ENCODE results near the gene THBS2.

THBS2 gene

GRCh38 chr6:169229615-169230321 is 23.9 kb downstream of the THBS2 start:
- no peak overlapping the region for H3K27ac ChIP-seq (ENCODE audit: low read length)
- no peak overlapping the region for H3K4me3 ChIP-seq (ENCODE audit: low read length)
- no peak for DNase-seq
- no peaks in the 10 kb centered on the region for H3K79me2 ChIP-seq (ENCODE audit: low read length)
- no peak for TF ChIP-seq EZH2phosphoT487 (IDR thresholded peaks at IDR 0.05; ENCODE audit: low read length)
- TF ChIP-seq EZH2 (optimal IDR thresholded peaks at IDR 0.05; ENCODE audit: low read depth, low read length), result no peak
- TF ChIP-seq, protein P1, sequence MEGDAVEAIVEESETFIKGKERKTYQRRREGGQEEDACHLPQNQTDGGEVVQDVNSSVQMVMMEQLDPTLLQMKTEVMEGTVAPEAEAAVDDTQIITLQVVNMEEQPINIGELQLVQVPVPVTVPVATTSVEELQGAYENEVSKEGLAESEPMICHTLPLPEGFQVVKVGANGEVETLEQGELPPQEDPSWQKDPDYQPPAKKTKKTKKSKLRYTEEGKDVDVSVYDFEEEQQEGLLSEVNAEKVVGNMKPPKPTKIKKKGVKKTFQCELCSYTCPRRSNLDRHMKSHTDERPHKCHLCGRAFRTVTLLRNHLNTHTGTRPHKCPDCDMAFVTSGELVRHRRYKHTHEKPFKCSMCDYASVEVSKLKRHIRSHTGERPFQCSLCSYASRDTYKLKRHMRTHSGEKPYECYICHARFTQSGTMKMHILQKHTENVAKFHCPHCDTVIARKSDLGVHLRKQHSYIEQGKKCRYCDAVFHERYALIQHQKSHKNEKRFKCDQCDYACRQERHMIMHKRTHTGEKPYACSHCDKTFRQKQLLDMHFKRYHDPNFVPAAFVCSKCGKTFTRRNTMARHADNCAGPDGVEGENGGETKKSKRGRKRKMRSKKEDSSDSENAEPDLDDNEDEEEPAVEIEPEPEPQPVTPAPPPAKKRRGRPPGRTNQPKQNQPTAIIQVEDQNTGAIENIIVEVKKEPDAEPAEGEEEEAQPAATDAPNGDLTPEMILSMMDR (IDR thresholded peaks at IDR 0.05; ENCODE audit: low read length), result no peak
- no peaks in the 10 kb centered on the region for H3K9me2 ChIP-seq (replicated peaks; ENCODE audit: insufficient read depth, low read length)
- H3K4me1 ChIP-seq (ENCODE audit: low read length), result no peaks in the 10 kb centered on the region
- no peaks in the 10 kb centered on the region for H4K20me1 ChIP-seq (ENCODE audit: insufficient read depth, low read length)
- H3F3A ChIP-seq (ENCODE audit: insufficient read depth, low read length), result no peaks in the 10 kb centered on the region
- H3K27me3 ChIP-seq (replicated peaks; ENCODE audit: insufficient read depth, low read length), result no peaks in the 10 kb centered on the region
- no peak overlapping the region for H2AFZ ChIP-seq (ENCODE audit: low read length)
- H3K9ac ChIP-seq (ENCODE audit: low read length), result no peak overlapping the region
- H3K9me3 ChIP-seq (replicated peaks; ENCODE audit: insufficient read depth, low read length), result no peaks in the 10 kb centered on the region
- H3K4me2 ChIP-seq (ENCODE audit: low read depth, low read length), result no peak overlapping the region
- H3K36me3 ChIP-seq (replicated peaks; ENCODE audit: insufficient read depth, low read length), result no peaks in the 10 kb centered on the region

DNA sequence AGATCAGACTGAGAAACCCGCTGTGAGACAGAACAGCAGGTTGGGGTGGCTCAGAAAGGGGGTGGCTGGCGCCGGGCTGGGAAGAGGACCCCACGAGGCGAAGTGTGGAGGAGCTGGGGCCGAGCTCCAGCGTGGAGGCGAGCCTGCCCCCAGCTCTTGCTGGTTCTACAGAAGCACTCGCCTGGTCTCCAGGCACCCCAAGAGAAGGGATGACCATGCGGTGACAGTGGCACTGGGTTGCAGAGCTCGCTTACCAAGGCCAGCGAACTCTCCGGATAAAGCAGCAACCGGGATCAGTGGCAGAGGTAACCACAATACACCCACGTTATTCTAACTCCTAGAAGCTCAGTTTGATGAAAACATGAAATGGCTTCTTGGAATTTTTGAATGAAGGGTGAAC is 26.5 kb downstream of the THBS2 start:
- Histone ChIP-seq H2AFZ (ENCODE audit: low read length) (no peak overlapping the region), H3K9me2 (replicated peaks; ENCODE audit: insufficient read depth, low read length) (no peaks in the 10 kb centered on the region), H3K9ac (ENCODE audit: low read length) (no peak overlapping the region), H3K4me1 (ENCODE audit: low read length) (no peaks in the 10 kb centered on the region), H3K4me3 (ENCODE audit: low read length) (no peak overlapping the region), H3K27ac (ENCODE audit: low read length) (no peak overlapping the region), H3K27me3 (replicated peaks; ENCODE audit: insufficient read depth, low read length) (no peaks in the 10 kb centered on the region), H3K4me2 (ENCODE audit: low read depth, low read length) (no peak overlapping the region), H3F3A (ENCODE audit: insufficient read depth, low read length) (no peaks in the 10 kb centered on the region), H3K79me2 (ENCODE audit: low read length) (no peaks in the 10 kb centered on the region), H3K36me3 (replicated peaks; ENCODE audit: insufficient read depth, low read length) (no peaks in the 10 kb centered on the region), H3K9me3 (replicated peaks; ENCODE audit: insufficient read depth, low read length) (no peaks in the 10 kb centered on the region), H4K20me1 (ENCODE audit: insufficient read depth, low read length) (no peaks in the 10 kb centered on the region)
- TF ChIP-seq, protein P1 (IDR thresholded peaks at IDR 0.05; ENCODE audit: low read length), result no peak
- TF ChIP-seq EZH2 (optimal IDR thresholded peaks at IDR 0.05; ENCODE audit: low read depth, low read length), result no peak
- no peak for TF ChIP-seq EZH2phosphoT487 (IDR thresholded peaks at IDR 0.05; ENCODE audit: low read length)
- DNase-seq, result no peak

- no peak overlapping the region for H3K27ac ChIP-seq (ENCODE audit: low read length)
- H3K9me3 ChIP-seq (replicated peaks; ENCODE audit: insufficient read depth, low read length), result no peaks in the 10 kb centered on the region
- H4K20me1 ChIP-seq (ENCODE audit: insufficient read depth, low read length), result no peaks in the 10 kb centered on the region
- H2AFZ ChIP-seq (ENCODE audit: low read length), result no peak overlapping the region
- no peak for DNase-seq
- no peaks in the 10 kb centered on the region for H3K4me1 ChIP-seq (ENCODE audit: low read length)
- no peak overlapping the region for H3K4me3 ChIP-seq (ENCODE audit: low read length)
- no peak for TF ChIP-seq EZH2phosphoT487 (IDR thresholded peaks at IDR 0.05; ENCODE audit: low read length)
- no peak for TF ChIP-seq EZH2 (optimal IDR thresholded peaks at IDR 0.05; ENCODE audit: low read depth, low read length)
- TF ChIP-seq, protein P1 (IDR thresholded peaks at IDR 0.05; ENCODE audit: low read length), result no peak
- H3K9ac ChIP-seq (ENCODE audit: low read length), result no peak overlapping the region
- no peaks in the 10 kb centered on the region for H3K79me2 ChIP-seq (ENCODE audit: low read length)
- H3K9me2 ChIP-seq (replicated peaks; ENCODE audit: insufficient read depth, low read length), result no peaks in the 10 kb centered on the region
- H3F3A ChIP-seq (ENCODE audit: insufficient read depth, low read length), result no peaks in the 10 kb centered on the region
- no peaks in the 10 kb centered on the region for H3K27me3 ChIP-seq (replicated peaks; ENCODE audit: insufficient read depth, low read length)
- no peak overlapping the region for H3K4me2 ChIP-seq (ENCODE audit: low read depth, low read length)
- H3K36me3 ChIP-seq (replicated peaks; ENCODE audit: insufficient read depth, low read length), result no peaks in the 10 kb centered on the region
Observed at GRCh38 chr6:169225887-169226286, 27.8 kb downstream of the THBS2 start.
